SK-N-MC (cell line): ENCODE results near the gene DDX20.

Source experiments
- DNase-seq: peaks from one replicate; pipeline ENCODE4 v3.0.0-alpha.2; 2011; ENCODE audit warnings: low read depth, low spot score
- H3K27ac ChIP-seq: fragments of 200-600 bp; sonication (generic); 2 replicates; pipeline ENCODE4 v1.5.1; 2016; ENCODE audit warnings: mixed run types
- H3K36me3 ChIP-seq: fragments of 200-600 bp; sonication (generic); 2 replicates; pipeline ENCODE4 v1.6.1; 2017; ENCODE audit warnings: antibody characterized with exemption, low read length, mixed read lengths; ENCODE audit not compliant: insufficient read depth
- H3K4me3 ChIP-seq: fragments of 200-600 bp; sonication (generic); 2 replicates; pipeline ENCODE4 v1.5.1; 2016
- H3K9ac ChIP-seq: fragments of 200-600 bp; sonication (generic); 2 replicates; pipeline ENCODE4 v1.8.0; 2017; ENCODE audit warnings: mixed run types, mixed read lengths; ENCODE audit not compliant: insufficient read length
- H3K9me3 ChIP-seq: fragments of 200-600 bp; sonication (generic); 2 replicates; pipeline ENCODE4 v1.6.1; 2017; ENCODE audit warnings: low read depth, mild to moderate bottlenecking, antibody characterized with exemption, low read length, moderate library complexity, mixed read lengths
- EZH2 ChIP-seq: fragments of 200-600 bp; sonication (generic); IDR thresholded peaks from one replicate; pipeline ENCODE4 v1.6.1; 2017; ENCODE audit warnings: antibody characterized with exemption
- FOXP2 ChIP-seq: optimal IDR thresholded peaks from 2 replicates; pipeline ENCODE3; 2011; ENCODE audit warnings: mild to moderate bottlenecking, moderate library complexity; ENCODE audit not compliant: insufficient read depth; ENCODE audit errors: extremely low read length, control extremely low read depth
- POLR2AphosphoS5 ChIP-seq: IDR thresholded peaks from 2 replicates; pipeline ENCODE4 v1.6.1; 2012; ENCODE audit warnings: mild to moderate bottlenecking, low read depth, low read length, borderline replicate concordance

The DDX20 gene

DNA sequence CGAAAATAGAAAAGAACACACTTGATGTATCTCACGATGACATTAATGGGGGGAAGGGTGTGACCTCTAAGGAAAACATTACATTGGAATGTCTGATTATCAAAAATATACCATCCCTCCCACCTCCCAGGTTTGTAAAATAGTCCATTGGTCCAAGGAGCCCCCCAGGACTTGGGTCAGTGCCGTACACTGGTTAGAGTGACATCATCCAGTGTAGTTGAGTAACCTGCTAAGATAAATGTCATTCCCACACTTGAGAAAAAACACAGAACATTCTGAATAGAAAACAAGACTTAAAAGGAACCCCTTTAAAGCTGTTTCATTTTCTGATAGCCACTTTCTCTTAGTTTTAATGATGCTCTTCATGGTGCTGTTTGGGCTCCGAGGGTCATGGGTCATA is 15.2 kb downstream of the DDX20 start:
- DNase-seq, result no peak
- peaks cover 19% of the 10 kb centered on the region for H3K36me3 ChIP-seq
- no peaks in the 10 kb centered on the region for H3K9me3 ChIP-seq
- no peak overlapping the region for H3K9ac ChIP-seq
- no peak for TF ChIP-seq EZH2
- no peak overlapping the region for H3K27ac ChIP-seq
- H3K4me3 ChIP-seq, result no peak overlapping the region

DNA sequence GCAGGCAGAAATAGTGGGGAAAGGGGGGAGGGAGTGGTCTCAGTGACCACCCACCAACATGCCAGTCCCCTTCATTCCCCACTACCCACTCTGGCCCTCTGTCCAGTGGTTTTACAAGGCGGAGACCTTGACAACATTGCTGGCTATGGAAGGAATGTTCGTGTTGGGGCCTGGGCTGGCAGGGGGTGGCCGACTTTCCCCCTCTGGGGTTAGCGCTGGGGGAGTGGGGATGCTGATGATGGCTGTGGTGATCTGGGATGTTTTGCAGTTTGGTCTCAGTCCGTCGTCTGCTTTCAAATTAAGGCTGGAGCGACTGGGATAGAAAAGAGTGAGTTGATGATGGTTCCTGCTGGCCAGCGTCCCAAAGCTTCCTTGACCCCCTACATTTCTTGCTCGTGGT is 20.3 kb downstream of the DDX20 start:
- Histone ChIP-seq H3K4me3 (no peak overlapping the region), H3K9ac (no peak overlapping the region), H3K36me3 (no peaks in the 10 kb centered on the region), H3K9me3 (no peaks in the 10 kb centered on the region), H3K27ac (no peak overlapping the region)
- no peak for TF ChIP-seq EZH2
- no peak for TF ChIP-seq POLR2AphosphoS5
- no peak for TF ChIP-seq FOXP2
- DNase-seq, result no peak

- no peak overlapping the region for H3K4me3 ChIP-seq
- H3K27ac ChIP-seq, result no peak overlapping the region
- H3K36me3 ChIP-seq, result no peaks in the 10 kb centered on the region
- DNase-seq, result no peak
- H3K9me3 ChIP-seq, result no peaks in the 10 kb centered on the region
- no peak for TF ChIP-seq FOXP2
- TF ChIP-seq POLR2AphosphoS5, result no peak
- TF ChIP-seq EZH2, result no peak
- H3K9ac ChIP-seq, result no peak overlapping the region
Observed at GRCh38 chr1:111776391-111776790, 20.7 kb downstream of the DDX20 start.

DNA sequence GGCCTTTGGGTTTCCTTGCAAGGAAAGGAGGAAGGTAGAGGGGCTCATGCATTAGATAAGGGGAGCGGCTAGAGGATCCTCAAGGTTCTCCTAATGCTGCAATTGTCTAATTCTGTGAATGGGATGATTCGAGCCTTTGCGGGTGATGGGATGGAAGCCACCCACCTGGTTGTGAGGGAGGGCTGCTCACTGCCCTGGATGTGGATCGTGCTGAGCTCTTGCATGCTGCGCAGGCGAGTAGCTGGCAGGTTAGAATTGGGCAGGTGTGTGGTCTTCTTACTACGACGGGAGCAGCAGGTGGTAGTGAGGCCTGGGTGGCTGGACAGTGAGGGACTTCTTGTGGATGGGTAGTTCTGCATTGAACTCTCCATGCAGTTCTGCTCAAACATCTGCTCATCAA is 21.2 kb downstream of the DDX20 start:
- no peaks in the 10 kb centered on the region for H3K9me3 ChIP-seq
- H3K9ac ChIP-seq, result no peak overlapping the region
- H3K36me3 ChIP-seq, result no peaks in the 10 kb centered on the region
- no peak overlapping the region for H3K4me3 ChIP-seq
- DNase-seq, result no peak
- no peak for TF ChIP-seq EZH2
- TF ChIP-seq POLR2AphosphoS5, result no peak
- TF ChIP-seq FOXP2, result no peak
- no peak overlapping the region for H3K27ac ChIP-seq

GRCh38 chr1:111777301-111777700 is 21.6 kb downstream of the DDX20 start:
- no peak overlapping the region for H3K9ac ChIP-seq
- no peaks in the 10 kb centered on the region for H3K36me3 ChIP-seq
- no peak overlapping the region for H3K4me3 ChIP-seq
- H3K9me3 ChIP-seq, result no peaks in the 10 kb centered on the region
- H3K27ac ChIP-seq, result no peak overlapping the region
- TF ChIP-seq POLR2AphosphoS5 (no peak), FOXP2 (no peak), EZH2 (no peak)
- DNase-seq, result no peak

- Histone ChIP-seq H3K9me3 (no peaks in the 10 kb centered on the region), H3K36me3 (no peaks in the 10 kb centered on the region), H3K9ac (no peak overlapping the region), H3K4me3 (no peak overlapping the region), H3K27ac (no peak overlapping the region)
- DNase-seq, result no peak
- no peak for TF ChIP-seq FOXP2
- no peak for TF ChIP-seq POLR2AphosphoS5
- TF ChIP-seq EZH2, result no peak
Observed at GRCh38 chr1:111778066-111778465, 22.4 kb downstream of the DDX20 start.

DNA sequence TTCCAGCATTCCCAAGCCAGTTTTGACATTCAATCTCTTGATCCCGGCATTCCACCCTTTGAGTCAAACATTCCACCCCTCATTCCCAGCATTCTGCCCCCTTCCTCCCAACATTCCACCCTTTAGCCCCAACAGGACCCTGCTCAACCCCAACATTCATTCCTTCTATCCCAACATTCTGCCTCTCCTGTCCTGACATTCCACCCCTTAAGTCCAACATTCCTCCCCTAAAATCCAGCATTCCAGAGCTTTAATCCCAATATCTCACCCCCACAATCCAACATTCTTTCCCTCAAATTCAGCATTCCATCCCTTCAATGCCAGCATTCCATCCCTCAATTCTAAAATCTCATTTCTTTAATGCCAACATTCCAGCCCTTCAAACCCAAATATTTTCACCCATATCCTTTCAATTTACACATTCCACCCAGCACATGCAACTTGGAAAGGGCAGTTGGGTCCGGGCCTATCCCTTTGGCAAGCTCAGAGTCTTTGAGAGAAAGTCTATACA is 22.9 kb downstream of the DDX20 start:
- no peak for DNase-seq
- Histone ChIP-seq H3K27ac (no peak overlapping the region), H3K36me3 (no peaks in the 10 kb centered on the region), H3K9ac (no peak overlapping the region), H3K4me3 (no peak overlapping the region), H3K9me3 (no peaks in the 10 kb centered on the region)
- no peak for TF ChIP-seq POLR2AphosphoS5
- TF ChIP-seq FOXP2, result no peak
- no peak for TF ChIP-seq EZH2

DNA sequence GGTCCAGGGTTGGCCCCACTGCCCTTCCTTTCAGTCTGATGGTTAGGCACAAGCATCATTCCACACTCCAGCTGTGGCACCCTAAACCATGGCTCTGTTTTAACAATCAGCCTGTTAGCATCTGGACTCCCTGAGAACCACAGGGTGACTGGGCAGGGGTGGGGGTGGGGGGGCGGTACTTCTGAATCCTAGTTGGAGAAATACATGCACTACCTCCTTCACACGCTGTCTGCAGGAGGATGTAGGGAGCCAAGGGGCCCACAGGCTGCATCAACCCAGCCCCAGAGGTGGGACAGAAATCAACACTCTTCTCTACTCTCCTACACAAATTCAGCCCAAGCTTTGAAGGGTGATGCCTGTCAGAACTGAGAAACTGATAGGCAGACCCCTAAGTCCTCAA is 23.8 kb downstream of the DDX20 start:
- H3K36me3 ChIP-seq, result no peaks in the 10 kb centered on the region
- no peak for TF ChIP-seq EZH2
- no peak for TF ChIP-seq FOXP2
- TF ChIP-seq POLR2AphosphoS5, result no peak
- no peak overlapping the region for H3K27ac ChIP-seq
- H3K9me3 ChIP-seq, result no peaks in the 10 kb centered on the region
- DNase-seq, result no peak
- no peak overlapping the region for H3K9ac ChIP-seq
- H3K4me3 ChIP-seq, result no peak overlapping the region

- TF ChIP-seq POLR2AphosphoS5, result no peak
- TF ChIP-seq FOXP2, result no peak
- TF ChIP-seq EZH2, result no peak
- Histone ChIP-seq H3K36me3 (no peaks in the 10 kb centered on the region), H3K4me3 (no peak overlapping the region)
Observed at GRCh38 chr1:111784273-111784901, 28.7 kb downstream of the DDX20 start.

More at GRCh38 chr1:111784273-111784901, 28.7 kb downstream of the DDX20 start:
- H3K9me3 ChIP-seq, result no peaks in the 10 kb centered on the region
- DNase-seq, result no peak
- no peak overlapping the region for H3K27ac ChIP-seq
- H3K9ac ChIP-seq, result no peak overlapping the region
